ENCODE measurements around the gene SLC23A2.

SLC23A2 gene

GRCh38 chr20:5001174-5002076 lies at the start of gene SLC23A2 (continued):
- TF ChIP-seq KLF10 (tag by site-specific recombination; IDR thresholded peaks at IDR 0.05), result no peak
- no peak for TF ChIP-seq ZNF132 (tag by site-specific recombination; IDR thresholded peaks at IDR 0.05; ENCODE audit: borderline replicate concordance)
- TF ChIP-seq REST (tag by site-specific recombination; IDR thresholded peaks at IDR 0.05), result no peak
- no peak for TF ChIP-seq ZSCAN30 (tag by site-specific recombination; IDR thresholded peaks at IDR 0.05)
- no peak for TF ChIP-seq ZNF223 (tag by site-specific recombination; IDR thresholded peaks at IDR 0.05)
- TF ChIP-seq ZBTB7A (tag by site-specific recombination; IDR thresholded peaks at IDR 0.05; ENCODE audit: low read depth), result peak; percentile 75; the same call in 1 of the 2 replicates
- no peak for TF ChIP-seq ZNF239 (tag by site-specific recombination; IDR thresholded peaks at IDR 0.05)
- no peak for TF ChIP-seq ZNF133 (tag by site-specific recombination; IDR thresholded peaks at IDR 0.05)
- no peak for TF ChIP-seq BCL6B (tag by site-specific recombination; IDR thresholded peaks at IDR 0.05)
- TF ChIP-seq ZNF416 (tag by site-specific recombination; IDR thresholded peaks at IDR 0.05), result no peak
- TF ChIP-seq ZFHX2 (tag by site-specific recombination; conservative IDR thresholded peaks at IDR 0.05), result peak; percentile 23; the same call in 1 of the 2 replicates
- TF ChIP-seq ZNF341 (tag by site-specific recombination; IDR thresholded peaks at IDR 0.05; ENCODE audit: low read depth), result peak; percentile 49
- TF ChIP-seq ZBTB44 (tag by site-specific recombination; IDR thresholded peaks at IDR 0.05), result no peak
- TF ChIP-seq GLI2 (tag by site-specific recombination; IDR thresholded peaks at IDR 0.05; ENCODE audit: borderline replicate concordance, low read depth), result no peak
- TF ChIP-seq ZNF324 (tag by site-specific recombination; IDR thresholded peaks at IDR 0.05), result no peak
- no peak for TF ChIP-seq TSHZ1 (tag by site-specific recombination; IDR thresholded peaks at IDR 0.05; ENCODE audit: borderline replicate concordance)
- TF ChIP-seq ZNF585B (tag by site-specific recombination; IDR thresholded peaks at IDR 0.05), result no peak
- TF ChIP-seq ZNF561 (tag by site-specific recombination; IDR thresholded peaks at IDR 0.05; ENCODE audit: borderline replicate concordance), result no peak
- TF ChIP-seq ZNF76 (tag by site-specific recombination; IDR thresholded peaks at IDR 0.05; ENCODE audit: borderline replicate concordance, low read depth), result no peak
- TF ChIP-seq ZNF571 (tag by site-specific recombination; IDR thresholded peaks at IDR 0.05), result no peak
- no peak for TF ChIP-seq ZNF311 (tag by site-specific recombination; IDR thresholded peaks at IDR 0.05; ENCODE audit: borderline replicate concordance)
- TF ChIP-seq KLF9 (tag by site-specific recombination; IDR thresholded peaks at IDR 0.05; ENCODE audit: low read depth), result peak; percentile 38; the same call in 1 of the 2 replicates
- TF ChIP-seq ZNF555 (tag by site-specific recombination; conservative IDR thresholded peaks at IDR 0.05), result no peak
- TF ChIP-seq ZFP69B (tag by site-specific recombination; IDR thresholded peaks at IDR 0.05), result peak; percentile 75
- TF ChIP-seq HOXA7 (CRISPR knock-in tag; IDR thresholded peaks at IDR 0.05; ENCODE audit: borderline replicate concordance), result no peak

Data from HEK293 (cell line).